Smooth muscle cell (in vitro differentiated cells): Measurements from ENCODE around the gene WDR38. TPM values are rescaled to one million over a fixed set of nuclear protein-coding genes. Genes with fewer than 3 reads are reported as not detected.

Source experiments
- DNase-seq: peaks from one replicate; lab custom pipeline; 2025; ENCODE audit not compliant: unreplicated experiment; lab: John Stamatoyannopoulos, UW
- H2AFZ ChIP-seq: fragments of 200-600 bp; sonication (generic); 2 replicates; pipeline ENCODE4 v1.6.0; 2016; ENCODE audit warnings: antibody characterized with exemption, low read depth, mild to moderate bottlenecking
- H3F3A ChIP-seq: fragments of 200-600 bp; sonication (generic); 2 replicates; pipeline ENCODE4 v1.6.0; 2017; ENCODE audit warnings: antibody characterized with exemption, low read depth
- H3K27ac ChIP-seq: fragments of 200-600 bp; sonication (generic); 2 replicates; pipeline ENCODE4 v1.5.1; 2016; ENCODE audit warnings: low read depth, mild to moderate bottlenecking
- H3K27me3 ChIP-seq: fragments of 200-600 bp; sonication (generic); 2 replicates; pipeline ENCODE4 v1.6.1; 2016; ENCODE audit warnings: low read depth, mild to moderate bottlenecking
- H3K36me3 ChIP-seq: fragments of 200-600 bp; sonication (generic); 2 replicates; pipeline ENCODE4 v1.5.1; 2016; ENCODE audit warnings: low read depth
- H3K4me1 ChIP-seq: fragments of 200-600 bp; sonication (generic); 2 replicates; pipeline ENCODE4 v1.5.1; 2016; ENCODE audit warnings: low read depth
- H3K4me2 ChIP-seq: fragments of 200-600 bp; sonication (generic); 2 replicates; pipeline ENCODE4 v1.6.0; 2016; ENCODE audit warnings: mild to moderate bottlenecking
- H3K4me3 ChIP-seq: fragments of 200-600 bp; sonication (generic); 2 replicates; pipeline ENCODE4 v1.5.1; 2016; ENCODE audit warnings: mild to moderate bottlenecking
- H3K79me2 ChIP-seq: fragments of 200-600 bp; sonication (generic); 2 replicates; pipeline ENCODE4 v1.6.0; 2016; ENCODE audit warnings: low read depth, mild to moderate bottlenecking
- H3K9ac ChIP-seq: fragments of 200-600 bp; sonication (generic); 2 replicates; pipeline ENCODE4 v1.6.0; 2016; ENCODE audit warnings: low read depth
- H3K9me3 ChIP-seq: fragments of 200-600 bp; sonication (generic); replicated peaks from 2 replicates; pipeline ENCODE4 v1.5.1; 2016; ENCODE audit warnings: low read depth
- H4K20me1 ChIP-seq: fragments of 200-600 bp; sonication (generic); 2 replicates; pipeline ENCODE4 v1.6.0; 2016; ENCODE audit warnings: low read depth
- CTCF ChIP-seq: fragments of 200-600 bp; sonication (generic); IDR thresholded peaks from 2 replicates; pipeline ENCODE4 v1.5.1; 2017; ENCODE audit warnings: borderline replicate concordance, mild to moderate bottlenecking, antibody characterized with exemption; ENCODE audit not compliant: insufficient read depth, poor library complexity, severe bottlenecking
- WGBS: methylation state at CpG from one replicate; pipeline ENCODE4 v1.1.7; 2016; ENCODE audit warnings: low lambda C conversion rate; 5-methylcytosine and 5-hydroxymethylcytosine counted together
- polyA plus RNA-seq: library from polyadenylated mRNA; unstranded; fragments of >200 nt; fragmentation: Nextera tagmentation; extraction: Ambion mirVana; gene quantifications from 2 replicates; pipeline ENCODE4 v1.2.1, GENCODE V29; 2016
- total RNA-seq: library from RNA; depleted of rRNA; stranded (reverse); fragments of >200 nt; gene quantifications from 2 replicates; pipeline ENCODE4 v1.2.3, GENCODE V29; 2014

The WDR38 gene
- total and polyA plus RNA-seq, 2 experiments from 2014 or later = not detected

DNA sequence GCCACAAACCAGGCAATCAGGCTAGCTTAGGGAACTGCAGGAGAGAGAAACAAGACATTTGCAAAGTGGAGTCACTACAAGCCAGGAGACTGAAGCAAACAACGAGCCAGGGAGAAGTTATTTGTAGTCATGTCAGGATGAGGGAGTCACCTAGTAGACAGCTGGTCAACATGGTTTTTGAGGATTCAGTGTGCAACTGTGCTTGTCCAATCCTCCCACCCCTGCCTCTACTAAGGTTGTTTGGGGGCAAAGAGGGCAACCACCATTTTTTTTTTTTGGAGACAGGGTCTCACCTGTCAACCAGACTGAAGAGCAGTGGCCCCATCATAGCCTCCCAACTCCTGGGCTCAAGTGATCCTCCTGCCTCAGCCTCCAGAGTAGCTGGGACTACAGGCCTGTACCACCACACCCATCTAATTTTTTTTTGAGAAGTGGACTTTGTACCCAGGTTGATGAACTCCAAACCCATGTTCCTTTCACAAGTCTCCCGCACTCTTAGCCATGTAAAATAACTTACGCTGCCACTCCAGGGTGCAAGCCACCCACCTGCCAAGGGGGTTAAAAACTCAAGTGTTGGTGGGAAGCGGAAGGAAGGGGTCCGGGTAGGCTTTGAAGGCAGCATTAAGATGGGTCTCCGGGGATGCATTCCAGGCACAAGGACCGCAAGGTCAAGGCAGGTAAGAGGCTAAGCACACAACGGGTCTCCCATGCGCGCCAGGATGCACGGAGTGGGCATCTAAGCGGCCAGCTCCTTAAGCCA is 7.5 kb downstream of the WDR38 start:
- DNase-seq = no peak
- H4K20me1 ChIP-seq = peaks cover 56% of the 10 kb centered on the region
- no peak for TF ChIP-seq CTCF
- H3K9ac ChIP-seq = peak overlapping the region; percentile 95
- peaks cover 31% of the 10 kb centered on the region for H3K79me2 ChIP-seq
- peak overlapping the region; percentile 95 for H3K4me2 ChIP-seq
- peak overlapping the region; percentile 96 for H3K27ac ChIP-seq
- H2AFZ ChIP-seq = no peak overlapping the region
- WGBS = 8% methylated on average over 12 of the region's 12 CpGs
- H3K27me3 ChIP-seq = no peaks in the 10 kb centered on the region
- peaks cover 12% of the 10 kb centered on the region for H3F3A ChIP-seq
- peaks cover 4% of the 10 kb centered on the region for H3K36me3 ChIP-seq
- H3K4me1 ChIP-seq = peaks cover 18% of the 10 kb centered on the region
- H3K9me3 ChIP-seq = no peaks in the 10 kb centered on the region
- H3K4me3 ChIP-seq = peak overlapping the region; percentile 97

DNA sequence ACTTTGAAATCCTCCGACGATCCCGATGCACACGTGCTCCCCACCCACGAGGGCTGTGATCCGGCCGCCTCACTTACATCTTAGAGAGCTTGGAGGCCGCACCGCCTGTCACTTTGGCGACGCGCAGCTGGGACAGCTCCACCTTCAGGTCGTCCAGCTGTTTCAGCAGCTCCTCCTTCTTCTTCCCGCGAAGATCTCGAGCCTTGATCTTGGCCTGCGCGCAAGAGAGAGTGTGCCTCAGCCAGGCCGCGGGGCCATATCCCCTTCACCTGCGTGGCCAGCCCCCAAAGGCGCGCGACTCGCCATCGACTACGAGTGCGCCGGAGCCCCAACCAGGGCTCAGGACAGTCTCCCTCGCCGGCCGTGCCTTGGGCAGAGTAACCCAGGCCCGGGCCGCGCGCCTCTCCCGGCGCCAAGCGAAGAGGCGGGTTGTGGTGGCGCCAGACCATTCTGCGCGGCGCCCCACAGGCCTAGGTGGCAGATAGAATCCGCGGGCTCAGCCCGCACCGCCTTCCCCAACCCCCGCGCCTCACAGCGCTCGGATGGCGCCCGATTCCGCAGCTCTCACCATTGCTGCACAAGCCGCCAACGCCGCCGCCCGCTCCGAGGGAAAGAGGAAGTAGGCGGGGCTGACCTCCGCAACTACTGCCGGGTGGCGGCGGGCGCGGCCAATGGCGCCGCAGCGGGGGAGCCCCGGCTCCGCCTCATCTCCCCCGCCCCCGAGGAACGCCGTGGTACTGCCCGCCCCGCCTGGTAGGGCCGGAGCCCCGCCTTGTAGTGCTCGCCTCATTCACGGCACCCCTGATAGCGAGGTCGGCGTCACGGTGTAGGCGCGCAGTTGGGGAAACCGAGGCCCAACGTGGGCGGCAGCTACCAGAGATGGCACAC is 8.3 kb downstream of the WDR38 start, which contains the start of the genes ARPC5L and RPL35:
Gene ARPC5L, plus strand, starts transcription at position 789 of the 888 bp plus-strand sequence. CDS start 7,161 bp downstream, outside the sequence.
Gene RPL35, minus strand, starts transcription at position 616 of the 888 bp plus-strand sequence. Its CDS starts 45 bp downstream, at position 571.
- TF ChIP-seq CTCF = peak; percentile 29
- Histone ChIP-seq H3K9me3 (no peaks in the 10 kb centered on the region), H3K36me3 (peaks cover 4% of the 10 kb centered on the region), H3F3A (peaks cover 12% of the 10 kb centered on the region), H3K4me2 (peak within 1 kb of the TSS; percentile 95), H3K27me3 (no peaks in the 10 kb centered on the region), H3K4me3 (peak within 1 kb of the TSS; percentile 97), H3K9ac (peak within 1 kb of the TSS; percentile 95), H2AFZ (peak within 1 kb of the TSS; percentile 92), H4K20me1 (peaks cover 50% of the 10 kb centered on the region), H3K27ac (peak within 1 kb of the TSS; percentile 96), H3K79me2 (peaks cover 31% of the 10 kb centered on the region), H3K4me1 (peaks cover 18% of the 10 kb centered on the region)
- under 1% methylated on average over 79 of the region's 92 CpGs for WGBS
- DNase-seq = peak; percentile 72

GRCh38 chr9:124863371-124863871 is 10.2 kb downstream of the WDR38 start:
- Histone ChIP-seq H3K79me2 (peaks cover 42% of the 10 kb centered on the region), H4K20me1 (peaks cover 32% of the 10 kb centered on the region), H3K27ac (no peak overlapping the region), H3K4me3 (no peak overlapping the region), H3K27me3 (no peaks in the 10 kb centered on the region), H3F3A (peaks cover 21% of the 10 kb centered on the region), H3K9ac (no peak overlapping the region), H3K4me2 (no peak overlapping the region), H3K9me3 (no peaks in the 10 kb centered on the region), H2AFZ (no peak overlapping the region), H3K36me3 (peaks cover 4% of the 10 kb centered on the region), H3K4me1 (peaks cover 22% of the 10 kb centered on the region)
- no peak for TF ChIP-seq CTCF
- no peak for DNase-seq
- 95% methylated on average over 7 of the region's 7 CpGs for WGBS
